Cardiac septum (tissue), 1 donor: ENCODE measurements around the gene BRD2. TPM values are rescaled to one million over a fixed set of nuclear protein-coding genes. Genes with fewer than 3 reads are reported as not detected.

Experiments used
- DNase-seq: peaks from one replicate; pipeline ENCODE4 v3.0.0-alpha.2; 2020; ENCODE audit warnings: low spot score
- intact Hi-C: fragments of 100-400 bp; cut with DNase I; formaldehyde crosslinking; loops from one replicate; pipeline ENCODE4 v1.14.0; 2022
- total RNA-seq: library from RNA; stranded (reverse); fragmentation: NEBNext Ultra II Directional; extraction: Animal tissue kit (Norgen Biotek cat#: 25700); gene quantifications from one replicate; pipeline ENCODE4 v1.2.1, GENCODE V29; 2021
- donor health status: DM: no; HTN: no; CAD: no.

BRD2 gene
- total RNA-seq, 1 donor from 2014 or later = 88.7 TPM

DNA sequence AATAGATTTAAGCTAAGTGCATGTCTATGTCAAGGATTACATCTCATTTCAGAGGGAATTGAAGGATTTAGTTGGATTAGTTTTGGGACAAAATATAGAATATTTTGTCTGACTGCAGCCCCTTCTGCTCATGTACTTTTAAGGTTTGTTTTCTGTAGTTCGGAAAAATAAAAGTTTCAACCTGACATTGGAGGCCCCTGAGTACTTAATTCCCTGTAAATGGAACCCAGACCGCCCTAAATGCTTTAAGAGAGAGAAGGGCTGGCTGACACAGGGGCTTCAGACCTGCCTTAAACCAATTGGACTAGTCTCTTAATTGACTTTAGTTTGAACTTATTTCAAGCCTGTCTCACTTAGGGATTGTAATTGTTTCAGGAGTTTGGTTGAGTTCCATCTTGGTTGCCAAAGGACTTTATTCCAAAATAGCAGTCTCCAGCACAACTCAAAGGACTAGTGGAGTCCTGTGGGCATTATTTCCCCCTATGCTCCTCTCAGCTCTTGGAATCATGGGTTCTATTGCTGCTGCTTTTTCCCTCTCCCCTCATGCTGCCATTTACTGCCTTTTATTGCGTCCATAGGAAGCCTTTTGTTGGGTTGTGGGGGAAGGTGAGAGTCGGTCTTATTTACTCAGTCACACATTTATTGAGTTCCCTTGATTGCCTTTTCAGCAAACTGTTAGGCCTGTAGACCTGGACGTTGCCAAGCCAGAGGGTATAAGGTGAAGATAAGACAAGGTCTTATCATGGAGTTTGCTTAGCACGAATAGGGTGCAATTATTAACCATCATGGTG, 14.5 kb downstream of the BRD2 start:
- DNase-seq = no peak
- intact Hi-C loops = no loop called here

DNA sequence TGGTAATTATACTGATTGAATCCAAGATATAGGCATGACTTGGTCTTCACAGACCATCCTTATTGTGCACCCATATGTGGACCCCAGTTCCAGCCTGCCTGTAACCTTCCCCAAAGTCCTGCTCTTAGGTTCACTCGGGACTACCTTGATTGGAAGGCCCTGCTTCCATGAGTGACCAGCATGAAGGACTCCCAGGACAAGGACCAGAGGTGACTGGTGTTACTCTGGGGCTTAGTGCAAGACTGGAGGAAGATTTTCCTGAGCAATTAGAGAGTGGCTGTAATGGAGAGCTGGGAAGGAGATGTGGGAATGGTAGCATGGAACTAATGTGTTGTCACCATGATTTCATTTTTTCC, 15.1 kb downstream of the BRD2 start:
- DNase-seq = no peak
- intact Hi-C loops = no loop called here

DNA sequence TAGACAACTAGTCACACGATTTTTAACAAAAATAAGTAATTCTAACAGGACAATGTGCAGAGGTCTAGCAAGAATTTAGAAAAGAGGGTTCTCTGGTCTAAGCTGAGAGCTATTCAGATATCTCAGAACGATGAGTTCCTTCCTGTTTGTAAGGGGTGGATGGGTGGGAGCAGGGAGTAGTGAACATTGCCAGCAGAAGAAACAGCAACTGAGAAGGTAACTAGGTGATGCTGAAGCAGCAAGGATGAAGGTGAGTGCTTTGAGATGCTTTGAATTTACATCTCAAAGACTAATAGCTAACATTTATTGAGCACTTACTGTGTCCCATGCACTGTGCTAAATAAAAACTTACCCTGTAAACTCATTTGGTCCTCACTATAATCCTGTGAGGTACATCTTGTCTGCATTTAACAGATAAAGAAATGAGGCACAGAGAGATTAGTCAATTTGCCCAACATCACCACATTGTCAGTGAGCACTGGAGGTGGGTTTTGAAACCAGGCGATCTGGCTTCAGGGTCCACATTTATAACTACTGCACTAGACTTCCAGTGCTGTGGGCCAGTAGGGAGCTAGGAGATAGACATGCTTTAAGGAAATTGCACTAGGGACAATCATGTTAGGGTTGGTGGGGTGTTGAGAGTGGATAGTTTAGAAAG, 15.7 kb downstream of the BRD2 start:
- intact Hi-C loops = loop anchor here (1.0 kb wide), 1 partner anchor 51 kb away; no protein-coding TSS in a partner anchor
- no peak for DNase-seq

- peak; percentile 93 for DNase-seq
- intact Hi-C loops = loop anchor here (1.0 to 5.0 kb wide), 2 partner anchors 33 to 52 kb away; partner anchors contain the start of gene HLA-DMA
Measured at GRCh38 chr6:32984622-32985389, 16.4 kb downstream of the BRD2 start.

DNA sequence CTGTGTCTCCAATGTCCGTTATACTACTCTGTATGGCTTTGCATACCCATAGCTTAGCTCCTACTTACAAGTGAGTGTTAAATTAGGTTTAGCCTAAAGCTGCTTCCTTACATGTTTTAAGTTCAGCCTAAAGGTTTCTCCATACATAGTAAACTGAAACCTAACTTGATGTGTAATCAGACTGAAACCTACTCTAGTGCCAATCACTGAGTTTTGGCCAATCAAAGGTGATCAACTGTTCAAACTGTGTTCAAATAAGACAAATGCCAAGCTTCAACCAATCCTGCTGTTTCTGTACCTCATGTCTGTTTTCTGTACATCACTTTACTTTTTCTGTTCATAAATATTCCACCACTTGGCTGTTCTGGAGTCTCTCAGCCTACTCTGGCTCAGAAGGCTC, 21.0 kb downstream of the BRD2 start:
- no peak for DNase-seq
- intact Hi-C loops = loop anchor here (5.0 kb wide), 1 partner anchor 37 kb away; the partner anchor contains the start of gene HLA-DMA

- intact Hi-C loops = no loop called here
Measured at GRCh38 chr6:32991972-32992371, 23.6 kb downstream of the BRD2 start.

DNA sequence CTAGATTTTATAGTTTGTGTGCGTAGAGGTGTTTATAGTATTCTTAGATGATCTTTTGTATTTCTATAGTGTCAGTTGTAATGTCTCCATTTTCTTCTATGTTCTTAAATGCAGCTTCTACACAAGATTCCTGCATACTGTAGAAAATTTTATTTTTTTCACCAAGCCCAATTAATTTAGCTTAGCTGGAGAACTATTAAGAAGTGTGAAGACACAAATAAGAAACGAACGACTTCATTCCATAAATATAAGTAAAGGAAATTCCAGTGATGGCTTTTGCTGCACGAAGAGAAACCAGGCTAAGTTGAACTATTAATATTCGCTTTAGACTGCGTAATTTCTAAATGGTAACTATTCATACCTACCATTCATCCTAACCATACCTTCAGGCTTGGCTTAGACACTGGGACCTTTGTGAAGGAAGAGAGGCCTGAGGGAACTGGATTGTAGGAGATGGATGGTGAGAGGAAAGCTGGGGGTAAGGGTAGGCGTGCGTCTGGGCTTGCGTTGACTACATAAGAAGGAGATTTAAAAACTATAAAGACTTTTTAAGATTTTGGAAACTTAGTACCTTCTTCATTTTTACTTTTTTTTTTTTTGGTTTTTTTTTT, 25.1 kb downstream of the BRD2 start:
- intact Hi-C loops = no loop called here
- no peak for DNase-seq

More at GRCh38 chr6:32991972-32992371, 23.6 kb downstream of the BRD2 start:
- DNase-seq = no peak

- intact Hi-C loops = no loop called here
- no peak for DNase-seq
Measured at GRCh38 chr6:32995448-32995847, 27.1 kb downstream of the BRD2 start.

- intact Hi-C loops = no loop called here
- DNase-seq = no peak
Measured at GRCh38 chr6:33000055-33000454, 31.7 kb downstream of the BRD2 start.

DNA sequence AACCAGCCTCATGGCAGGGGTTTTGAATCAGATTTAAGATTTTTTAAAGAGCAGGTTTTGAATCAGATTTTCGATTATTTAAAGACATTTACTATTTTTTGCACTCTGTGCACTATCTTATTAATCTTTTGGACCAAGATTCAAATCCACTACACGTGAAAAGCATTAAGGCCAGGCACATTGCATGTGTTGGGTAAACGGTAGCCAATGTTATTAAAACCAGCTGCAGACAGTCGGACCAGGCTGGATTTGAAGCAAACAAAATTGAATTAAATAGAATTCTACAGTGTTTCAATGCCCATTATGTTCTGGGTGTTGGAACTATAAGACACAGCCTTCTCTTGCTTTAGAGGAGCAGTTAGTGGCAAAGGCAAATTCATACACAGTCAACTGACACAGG, 33.3 kb downstream of the BRD2 start:
- DNase-seq = no peak
- intact Hi-C loops = no loop called here

GRCh38 chr6:33004940-33005339, 36.5 kb downstream of the BRD2 start:
- no peak for DNase-seq
- intact Hi-C loops = no loop called here

DNA sequence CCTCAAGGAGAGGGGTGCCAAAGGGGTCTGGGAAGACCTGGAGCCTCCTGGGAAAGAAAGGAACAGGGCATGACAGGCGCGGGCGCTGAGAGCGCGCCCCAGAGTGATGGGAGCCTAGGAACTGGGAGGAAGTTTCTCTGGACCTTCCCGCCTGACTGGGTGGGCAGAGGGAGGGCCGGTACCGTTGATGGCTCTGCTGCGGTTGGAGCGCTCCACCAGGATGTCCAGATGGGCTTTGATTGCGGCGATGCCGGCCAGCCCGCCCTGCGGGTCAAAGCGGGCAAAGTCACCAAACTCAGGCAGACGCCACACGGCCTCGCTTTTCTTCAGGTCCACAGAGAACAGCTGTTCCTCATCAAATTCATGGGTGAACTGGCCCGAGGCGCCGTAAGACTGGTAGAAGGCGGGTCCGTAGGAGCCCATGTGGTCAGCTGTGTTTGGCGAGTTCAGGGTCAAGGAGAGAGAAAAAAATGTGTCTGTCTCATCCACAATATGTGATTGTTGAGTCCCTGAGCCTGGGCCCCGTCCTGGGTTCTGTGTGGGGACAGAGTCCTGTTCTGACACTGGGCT, 39.5 kb downstream of the BRD2 start:
- no peak for DNase-seq
- intact Hi-C loops = no loop called here

DNA sequence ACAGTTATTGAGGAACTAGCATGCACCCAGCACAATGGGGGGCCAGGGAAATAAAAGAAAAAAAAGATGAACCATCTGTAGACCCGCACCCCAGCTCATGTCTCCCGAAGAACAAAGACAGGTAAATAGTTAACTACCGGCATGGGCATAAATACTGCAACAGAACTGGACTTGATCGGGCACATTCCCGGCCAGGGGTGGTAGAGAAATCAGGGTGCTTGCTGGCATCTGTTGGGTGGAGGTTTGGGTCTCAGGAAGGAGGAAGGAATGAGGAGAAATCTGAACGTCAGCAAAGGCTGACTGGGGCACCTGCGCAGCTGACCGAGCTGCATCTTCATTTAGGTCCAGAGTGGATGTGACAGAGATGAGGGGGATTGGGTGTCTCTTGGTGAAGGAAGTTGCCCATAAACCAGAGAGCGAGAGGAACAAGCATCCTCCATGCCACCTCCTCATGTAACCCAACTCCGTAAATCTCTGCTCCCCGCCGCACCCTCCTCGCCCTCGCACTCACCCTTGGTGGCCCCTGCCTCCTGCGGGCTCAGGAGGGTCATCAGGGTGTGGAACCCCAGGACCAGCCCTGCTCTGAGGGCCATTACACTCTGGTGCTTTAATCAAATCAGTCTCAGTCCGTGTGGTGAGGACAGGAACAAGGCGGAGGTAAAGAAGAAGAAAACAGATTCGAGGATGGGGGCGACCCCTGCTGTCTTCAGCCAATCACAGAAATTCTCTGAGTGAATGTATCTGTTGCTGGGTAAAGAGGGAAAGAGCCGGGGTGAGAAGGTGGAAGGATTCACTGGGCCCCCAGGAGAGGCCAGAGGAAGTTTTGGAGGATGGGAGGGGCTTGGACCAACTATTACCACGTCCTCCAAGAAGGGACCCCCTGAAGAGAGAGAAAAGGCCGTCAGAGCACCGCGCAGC, 40.8 kb downstream of the BRD2 start, which contains the start of gene HLA-DOA:
Gene HLA-DOA, minus strand, starts transcription at position 648 of the 918 bp plus-strand sequence.
- no peak for DNase-seq
- intact Hi-C loops = no loop called here

GRCh38 chr6:33010356-33010755, 42.0 kb downstream of the BRD2 start:
- intact Hi-C loops = loop anchor here (10.0 kb wide), 1 partner anchor 134 kb away; no protein-coding TSS in a partner anchor
- no peak for DNase-seq

- intact Hi-C loops = loop anchor here (10.0 kb wide), 1 partner anchor 131 kb away; no protein-coding TSS in a partner anchor
Measured at GRCh38 chr6:33013608-33014007, 45.2 kb downstream of the BRD2 start.

DNA sequence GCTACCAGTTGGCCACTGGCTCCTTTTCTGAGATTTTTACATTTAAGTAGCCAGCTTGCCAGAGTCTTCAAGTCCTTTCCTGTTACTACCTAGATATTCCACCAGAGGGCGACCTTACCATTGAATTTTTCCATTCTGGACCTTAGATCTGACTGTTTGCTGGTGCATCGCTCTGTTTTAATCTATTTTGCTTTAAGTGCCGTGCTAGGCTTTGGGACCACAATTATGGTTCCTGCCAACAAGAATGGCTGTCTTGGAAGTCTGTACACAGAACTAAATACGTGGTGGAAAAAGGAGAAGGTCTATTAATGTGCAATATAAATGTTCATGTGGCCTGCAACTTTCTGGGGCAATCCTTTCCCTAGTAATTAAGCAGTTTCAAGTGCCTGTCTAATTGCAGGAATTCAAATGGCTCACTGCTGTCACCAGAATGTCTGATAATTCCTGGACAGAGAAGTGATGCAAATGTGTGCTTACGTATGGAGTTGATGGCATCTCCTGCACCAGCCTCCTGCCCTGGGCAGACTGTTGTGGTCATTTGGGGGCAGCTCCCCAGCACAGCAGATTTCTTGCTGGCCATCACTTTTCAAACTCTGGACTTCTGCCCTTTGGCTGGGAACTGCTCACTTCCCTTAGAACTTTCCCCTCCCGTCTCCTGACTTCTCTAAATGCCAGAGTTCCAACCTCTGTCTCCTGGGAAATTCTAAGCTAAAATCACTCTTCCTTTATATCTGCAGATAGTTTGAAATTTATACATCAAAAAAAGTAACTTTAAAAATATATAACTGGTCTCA, 46.6 kb downstream of the BRD2 start:
- no peak for DNase-seq

More at GRCh38 chr6:33013608-33014007, 45.2 kb downstream of the BRD2 start:
- DNase-seq = no peak

GRCh38 chr6:33015798-33016197, 47.4 kb downstream of the BRD2 start:
- DNase-seq = no peak
- intact Hi-C loops = loop anchor here (1.0 to 10.0 kb wide), 3 partner anchors 67 to 232 kb away; no protein-coding TSS in a partner anchor

More for the DNA sequence above, 46.6 kb downstream of the BRD2 start:
- intact Hi-C loops = loop anchor here (1.0 to 10.0 kb wide), 3 partner anchors 67 to 232 kb away; no protein-coding TSS in a partner anchor
